Activated CD8-positive, alpha-beta T cell treated with anti-CD3 and anti-CD28 coated beads for 36 hours (primary cell): ENCODE data around the gene GNPTAB. TPM values are rescaled to one million over a fixed set of nuclear protein-coding genes. Genes with fewer than 3 reads are reported as not detected.

Experiments
- ATAC-seq: fragments of 200-7000 bp; cut with Tn5 transposase; one replicate; pipeline ENCODE4 v1.10.0; 2021; ENCODE audit warnings: mild to moderate bottlenecking, moderate library complexity
- CTCF ChIA-PET: fragments of 350-600 bp; sonication (Branson Sonifier 250); formaldehyde crosslinking; loops from one replicate; lab custom pipeline; 2021; ENCODE audit warnings: antibody characterized with exemption; lab: Charles Lee
- POLR2A ChIA-PET: fragments of 350-600 bp; sonication (Branson Sonifier 250); formaldehyde crosslinking; loops from one replicate; lab custom pipeline; 2021; ENCODE audit warnings: antibody characterized with exemption; lab: Charles Lee
- DNase-seq: peaks from one replicate; pipeline ENCODE4 v3.0.0-alpha.2; 2020
- H3K27ac Mint-ChIP-seq: one replicate; pipeline ENCODE4 v1.8.0; 2021; ENCODE audit warnings: mild to moderate bottlenecking, mixed read lengths
- H3K27me3 Mint-ChIP-seq: one replicate; pipeline ENCODE4 v1.8.0; 2021; ENCODE audit warnings: mixed read lengths
- H3K36me3 Mint-ChIP-seq: one replicate; pipeline ENCODE4 v1.8.0; 2021; ENCODE audit warnings: low read depth, mixed read lengths
- H3K4me1 Mint-ChIP-seq: one replicate; pipeline ENCODE4 v1.8.0; 2021; ENCODE audit warnings: low read depth, mixed read lengths
- H3K4me3 Mint-ChIP-seq: one replicate; pipeline ENCODE4 v1.8.0; 2021; ENCODE audit warnings: mild to moderate bottlenecking, moderate library complexity, mixed read lengths
- H3K9me3 Mint-ChIP-seq: one replicate; pipeline ENCODE4 v1.8.0; 2021; ENCODE audit warnings: mixed read lengths
- intact Hi-C: fragments of 100-400 bp; cut with micrococcal nuclease; formaldehyde crosslinking; loops from one replicate; pipeline ENCODE4 v1.10.0; 2022
- total RNA-seq, 2 experiments: library from RNA; stranded (reverse); gene quantifications; one replicate each; pipeline ENCODE4 v1.2.3, GENCODE V29; 2021
- TF ChIP-seq, protein P1 (sequence below): fragments of 200-600 bp; IDR thresholded peaks from one replicate; pipeline ENCODE4 v1.8.0; 2022; ENCODE audit warnings: antibody characterized with exemption, mild to moderate bottlenecking

GNPTAB gene
- total RNA-seq, 2 experiments from 2014 or later, result 52.4 to 56.9 TPM

- Mint-ChIP-seq H3K4me1 (peaks cover 7% of the 10 kb centered on the region), H3K9me3 (no peaks in the 10 kb centered on the region), H3K27me3 (no peaks in the 10 kb centered on the region), H3K27ac (no peak overlapping the region), H3K4me3 (no peak overlapping the region), H3K36me3 (no peaks in the 10 kb centered on the region)
- POLR2A ChIA-PET, result no interaction called here
- ATAC-seq (no peak), DNase-seq (no peak)
- TF ChIP-seq, protein P1, sequence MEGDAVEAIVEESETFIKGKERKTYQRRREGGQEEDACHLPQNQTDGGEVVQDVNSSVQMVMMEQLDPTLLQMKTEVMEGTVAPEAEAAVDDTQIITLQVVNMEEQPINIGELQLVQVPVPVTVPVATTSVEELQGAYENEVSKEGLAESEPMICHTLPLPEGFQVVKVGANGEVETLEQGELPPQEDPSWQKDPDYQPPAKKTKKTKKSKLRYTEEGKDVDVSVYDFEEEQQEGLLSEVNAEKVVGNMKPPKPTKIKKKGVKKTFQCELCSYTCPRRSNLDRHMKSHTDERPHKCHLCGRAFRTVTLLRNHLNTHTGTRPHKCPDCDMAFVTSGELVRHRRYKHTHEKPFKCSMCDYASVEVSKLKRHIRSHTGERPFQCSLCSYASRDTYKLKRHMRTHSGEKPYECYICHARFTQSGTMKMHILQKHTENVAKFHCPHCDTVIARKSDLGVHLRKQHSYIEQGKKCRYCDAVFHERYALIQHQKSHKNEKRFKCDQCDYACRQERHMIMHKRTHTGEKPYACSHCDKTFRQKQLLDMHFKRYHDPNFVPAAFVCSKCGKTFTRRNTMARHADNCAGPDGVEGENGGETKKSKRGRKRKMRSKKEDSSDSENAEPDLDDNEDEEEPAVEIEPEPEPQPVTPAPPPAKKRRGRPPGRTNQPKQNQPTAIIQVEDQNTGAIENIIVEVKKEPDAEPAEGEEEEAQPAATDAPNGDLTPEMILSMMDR, result no peak
- CTCF ChIA-PET, result interaction anchor here (1.0 to 1.6 kb wide), 7 partner anchors 9 to 125 kb away, joined by 3 to 5 read pairs (median 4); no protein-coding TSS in a partner anchor
- intact Hi-C loops, result no loop called here
Measured at GRCh38 chr12:101714877-101715444, 115.8 kb downstream of the GNPTAB start.

DNA sequence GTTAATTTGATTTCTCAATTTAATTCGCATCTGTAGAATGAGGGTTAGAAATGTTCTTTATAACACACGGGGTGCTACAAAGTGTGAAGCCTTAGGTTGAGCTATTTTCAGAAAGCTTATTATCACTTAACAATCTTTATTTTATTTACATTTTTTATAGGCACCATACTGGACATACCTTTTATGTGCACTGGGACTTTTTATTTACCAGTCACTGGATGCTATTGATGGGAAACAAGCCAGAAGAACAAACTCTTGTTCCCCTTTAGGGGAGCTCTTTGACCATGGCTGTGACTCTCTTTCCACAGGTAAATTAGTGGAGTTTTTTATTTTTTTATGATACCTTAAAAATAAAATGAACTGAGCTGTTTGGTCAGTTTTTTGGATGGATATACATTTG lies 116.8 kb downstream of the GNPTAB start:
- intact Hi-C loops, result no loop called here
- DNase-seq (no peak), ATAC-seq (no peak)
- peaks cover 12% of the 10 kb centered on the region for H3K4me1 Mint-ChIP-seq
- H3K27ac Mint-ChIP-seq, result no peak overlapping the region
- H3K4me3 Mint-ChIP-seq, result no peak overlapping the region
- no peaks in the 10 kb centered on the region for H3K36me3 Mint-ChIP-seq
- H3K9me3 Mint-ChIP-seq, result no peaks in the 10 kb centered on the region
- TF ChIP-seq, protein P1, result no peak
- no peaks in the 10 kb centered on the region for H3K27me3 Mint-ChIP-seq
- POLR2A ChIA-PET, result no interaction called here
- CTCF ChIA-PET, result interaction anchor here (1.0 to 1.3 kb wide), 3 partner anchors 10 to 126 kb away, joined by 3 to 4 read pairs (median 4); no protein-coding TSS in a partner anchor

GRCh38 chr12:101713059-101713682 lies 117.6 kb downstream of the GNPTAB start:
- Mint-ChIP-seq H3K4me3 (no peak overlapping the region), H3K9me3 (no peaks in the 10 kb centered on the region), H3K27me3 (no peaks in the 10 kb centered on the region), H3K4me1 (peaks cover 12% of the 10 kb centered on the region), H3K27ac (no peak overlapping the region), H3K36me3 (no peaks in the 10 kb centered on the region)
- TF ChIP-seq, protein P1, result no peak
- ATAC-seq, result no peak
- ChIA-PET POLR2A (no interaction called here), CTCF (no interaction called here)
- intact Hi-C loops, result no loop called here
- DNase-seq, result no peak

GRCh38 chr12:101710288-101710687 lies 120.5 kb downstream of the GNPTAB start:
- TF ChIP-seq, protein P1, result no peak
- Mint-ChIP-seq H3K36me3 (no peaks in the 10 kb centered on the region), H3K27me3 (no peaks in the 10 kb centered on the region), H3K4me1 (peaks cover 14% of the 10 kb centered on the region), H3K9me3 (no peaks in the 10 kb centered on the region), H3K27ac (no peak overlapping the region), H3K4me3 (no peak overlapping the region)
- POLR2A ChIA-PET, result interaction anchor here (1.1 kb wide), 1 partner anchor 12 kb away, joined by 3 read pairs; no protein-coding TSS in a partner anchor
- CTCF ChIA-PET, result interaction anchor here (1.1 kb wide), 1 partner anchor 12 kb away, joined by 3 read pairs; no protein-coding TSS in a partner anchor
- no peak for DNase-seq
- intact Hi-C loops, result no loop called here
- ATAC-seq, result no peak
